Sciatic nerve (tissue), 2 donors: ENCODE data around the gene ARHGAP9. TPM values are rescaled to one million over a fixed set of nuclear protein-coding genes. Genes with fewer than 3 reads are reported as not detected.
"Not testable (repeated sequence)": the region's sequence is repeated elsewhere in the genome, so short reads cannot be mapped to it uniquely, and the experiment has no call there.

Experiments
- ATAC-seq: fragments of 200-7000 bp; cut with Tn5 transposase; one replicate; pipeline ENCODE4 v1.9.1; 2020; ENCODE audit warnings: mild to moderate bottlenecking, moderate library complexity
- DNase-seq: peaks from one replicate; pipeline ENCODE4 v3.0.0-alpha.2; 2020; ENCODE audit warnings: low spot score
- intact Hi-C: fragments of 100-400 bp; cut with DNase I; formaldehyde crosslinking; loops from one replicate; pipeline ENCODE4 v1.14.2; 2022
- total RNA-seq: library from RNA; stranded (reverse); fragmentation: NEBNext Ultra II Directional; extraction: Animal tissue kit (Norgen Biotek cat#: 25700); gene quantifications from one replicate; pipeline ENCODE4 v1.2.1, GENCODE V29; 2021
- donor health status: DM: no; HTN: no; CAD: no.
- donor health status: DM: no; HTN: no; CAD: no.

The ARHGAP9 gene
- total RNA-seq, 1 donor from 2014 or later, result 30.8 TPM

DNA sequence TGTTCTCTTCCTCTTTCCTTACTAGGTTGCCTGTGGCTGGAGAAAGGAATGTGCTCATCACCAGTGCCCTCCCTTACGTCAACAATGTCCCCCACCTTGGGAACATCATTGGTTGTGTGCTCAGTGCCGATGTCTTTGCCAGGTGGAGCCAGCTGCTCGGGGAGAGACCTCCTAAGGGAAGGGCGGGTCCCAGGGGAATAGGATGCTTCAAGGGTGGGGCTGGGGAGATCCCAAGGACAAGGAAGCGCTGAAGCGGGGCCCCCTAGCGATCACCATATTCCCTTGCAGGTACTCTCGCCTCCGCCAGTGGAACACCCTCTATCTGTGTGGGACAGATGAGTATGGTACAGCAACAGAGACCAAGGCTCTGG, 18.5 kb upstream of the ARHGAP9 start:
- DNase-seq, result no peak
- intact Hi-C loops, result no loop called here

DNA sequence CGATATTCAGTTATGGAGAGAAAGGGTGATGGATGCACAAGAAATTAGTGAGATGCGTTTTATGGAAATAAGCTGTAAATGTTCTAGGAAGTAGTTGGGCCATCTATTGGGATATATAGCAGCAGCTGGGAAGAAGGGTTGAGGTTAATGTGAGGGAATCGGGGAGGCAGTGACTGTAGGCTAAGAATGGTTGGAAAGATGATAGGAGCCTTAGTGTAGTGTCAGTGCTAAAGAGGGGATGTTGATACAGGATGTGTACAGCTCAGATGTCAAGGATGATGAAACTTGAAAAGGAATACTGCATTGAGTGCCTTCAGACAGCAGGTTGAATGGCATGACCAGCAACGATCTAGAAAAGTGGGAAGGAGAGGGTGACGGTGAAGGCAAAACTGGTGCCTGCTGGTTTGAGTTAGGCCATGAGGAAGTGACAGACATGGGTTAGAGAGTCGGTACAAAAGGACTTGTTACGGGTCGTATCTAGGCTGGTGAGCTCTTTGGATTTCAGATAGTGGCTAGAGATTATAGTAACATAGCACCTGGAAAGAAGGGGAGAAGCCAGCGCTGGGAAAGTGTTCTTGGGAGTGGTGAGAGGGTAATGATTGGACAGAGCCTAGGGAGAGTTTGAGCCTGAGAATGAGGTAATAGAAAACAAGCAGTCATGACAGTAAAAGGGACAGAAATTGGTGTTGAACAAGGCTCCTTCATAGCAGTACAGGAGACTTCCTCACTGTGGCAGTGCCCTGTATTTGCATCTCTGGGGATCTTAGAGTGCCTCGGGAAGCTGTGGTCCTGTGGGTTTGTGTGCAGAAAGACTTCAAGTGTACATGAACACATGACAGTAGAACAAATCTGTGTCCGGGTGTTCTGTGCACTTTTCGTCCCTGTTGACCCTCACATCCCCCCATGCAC, 17.8 kb upstream of the ARHGAP9 start:
- no peak for ATAC-seq
- intact Hi-C loops, result no loop called here
- DNase-seq, result no peak

More for the DNA sequence above, 18.5 kb upstream of the ARHGAP9 start:
- no peak for ATAC-seq

DNA sequence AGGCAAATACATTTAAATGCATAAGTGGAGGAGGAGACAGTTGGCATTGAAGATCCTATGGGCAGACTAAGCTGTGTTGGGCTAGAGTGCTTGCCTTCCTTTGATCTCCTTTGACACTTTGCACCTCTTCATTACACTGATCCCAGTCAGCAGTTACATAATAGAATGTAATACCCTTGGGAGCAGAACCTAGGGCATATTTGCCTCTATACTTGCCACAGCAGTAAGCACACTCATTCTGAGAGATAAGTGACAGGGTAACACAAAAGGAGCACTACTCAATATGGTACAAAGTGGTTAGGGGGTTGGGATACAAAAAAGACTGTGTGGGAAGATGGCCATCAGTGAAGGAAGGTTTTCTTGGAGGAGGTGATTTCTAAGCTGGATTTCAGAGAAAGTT, 17.2 kb upstream of the ARHGAP9 start:
- ATAC-seq, result no peak
- no peak for DNase-seq
- intact Hi-C loops, result no loop called here

DNA sequence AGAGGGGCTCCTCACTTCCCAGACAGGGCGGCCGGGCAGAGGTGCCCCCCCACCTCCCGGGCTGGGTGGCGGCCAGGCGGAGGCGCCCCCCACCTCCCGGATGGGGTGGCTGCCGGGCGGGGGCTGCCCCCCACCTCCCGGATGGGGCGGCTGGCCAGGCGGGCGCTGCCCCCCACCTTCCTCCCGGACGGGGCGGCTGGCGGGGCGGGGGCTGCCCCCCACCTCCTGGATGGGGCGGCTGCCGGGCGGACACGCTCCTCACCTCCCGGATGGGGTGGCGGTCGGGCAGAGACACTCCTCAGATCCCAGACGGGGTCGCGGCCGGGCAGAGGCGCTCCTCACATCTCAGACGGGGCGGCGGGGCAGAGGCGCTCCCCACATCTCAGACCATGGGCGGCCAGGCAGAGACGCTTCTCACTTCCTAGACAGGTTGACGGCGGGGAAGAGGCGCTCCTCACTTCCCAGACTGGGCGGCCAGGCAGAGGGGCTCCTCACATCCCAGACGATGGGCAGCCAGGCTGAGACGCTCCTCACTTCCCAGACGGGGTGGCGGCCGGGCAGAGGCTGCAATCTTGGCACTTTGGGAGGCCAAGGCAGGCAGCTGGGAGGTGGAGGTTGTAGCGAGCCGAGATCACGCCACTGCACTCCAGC, 15.5 kb upstream of the ARHGAP9 start:
- DNase-seq, intact Hi-C loops, ATAC-seq: not testable (repeated sequence)

DNA sequence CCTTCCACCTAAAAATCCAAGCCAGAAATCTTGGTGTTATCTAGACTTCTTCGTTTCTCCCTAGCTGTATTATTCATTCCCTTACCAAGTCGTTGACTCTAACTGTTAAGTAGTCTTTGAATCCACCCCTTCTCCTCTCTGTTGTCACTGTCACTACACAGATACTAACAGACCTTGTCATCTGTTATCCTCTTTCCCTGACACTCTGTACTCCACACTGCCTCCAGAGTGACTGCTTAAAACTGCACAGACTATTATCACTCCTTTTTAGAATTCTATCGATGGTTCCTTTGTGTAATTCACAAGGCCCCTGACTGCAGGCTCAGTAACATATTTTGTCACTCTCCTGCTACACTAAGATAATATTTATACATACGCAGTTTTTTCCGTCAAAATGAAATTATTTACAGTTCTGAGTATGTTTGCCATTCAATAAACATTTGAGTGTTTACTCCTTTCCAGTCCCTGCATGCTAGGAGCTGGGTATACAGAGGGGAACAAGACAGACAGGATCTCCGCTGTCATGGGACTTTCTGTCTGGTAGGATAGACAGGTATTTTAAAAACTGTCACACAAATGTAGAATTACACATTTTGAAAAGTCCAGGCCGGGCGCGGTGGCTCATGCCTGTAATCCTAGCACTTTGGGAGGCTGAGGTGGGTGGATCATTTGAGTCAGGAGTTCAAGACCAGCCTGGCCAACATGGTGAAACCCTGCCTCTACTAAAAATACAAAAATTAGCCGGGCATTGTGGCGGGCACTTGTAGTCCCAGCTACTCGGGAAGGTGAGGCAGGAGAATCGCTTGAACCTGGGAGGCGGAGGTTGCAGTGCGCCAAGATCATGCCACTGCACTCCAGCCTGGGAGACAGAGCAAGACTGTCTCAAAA, 12.0 kb upstream of the ARHGAP9 start:
- no peak for DNase-seq
- ATAC-seq, result no peak

DNA sequence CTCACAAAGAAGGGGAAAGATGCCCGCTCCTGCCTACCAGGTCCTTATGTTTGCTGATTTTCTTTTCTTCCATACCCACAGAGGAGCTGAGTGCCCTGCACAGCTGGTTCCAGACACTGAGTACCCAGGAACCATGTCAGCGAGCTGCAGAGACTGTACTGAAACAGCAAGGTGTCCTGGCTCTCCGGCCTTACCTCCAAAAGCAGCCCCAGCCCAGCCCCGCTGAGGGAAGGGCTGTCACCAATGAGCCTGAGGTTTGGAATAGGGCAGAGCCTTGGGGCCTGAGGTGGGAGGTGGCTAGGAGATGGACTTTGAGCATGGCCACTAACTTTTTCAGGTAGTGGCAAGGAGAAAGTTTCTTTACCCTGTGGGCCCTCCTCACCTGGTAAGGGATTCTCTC, 10.5 kb upstream of the ARHGAP9 start:
- ATAC-seq (no peak), DNase-seq (no peak)
- intact Hi-C loops, result no loop called here

More for the DNA sequence above, 12.0 kb upstream of the ARHGAP9 start:
- intact Hi-C loops, result no loop called here

DNA sequence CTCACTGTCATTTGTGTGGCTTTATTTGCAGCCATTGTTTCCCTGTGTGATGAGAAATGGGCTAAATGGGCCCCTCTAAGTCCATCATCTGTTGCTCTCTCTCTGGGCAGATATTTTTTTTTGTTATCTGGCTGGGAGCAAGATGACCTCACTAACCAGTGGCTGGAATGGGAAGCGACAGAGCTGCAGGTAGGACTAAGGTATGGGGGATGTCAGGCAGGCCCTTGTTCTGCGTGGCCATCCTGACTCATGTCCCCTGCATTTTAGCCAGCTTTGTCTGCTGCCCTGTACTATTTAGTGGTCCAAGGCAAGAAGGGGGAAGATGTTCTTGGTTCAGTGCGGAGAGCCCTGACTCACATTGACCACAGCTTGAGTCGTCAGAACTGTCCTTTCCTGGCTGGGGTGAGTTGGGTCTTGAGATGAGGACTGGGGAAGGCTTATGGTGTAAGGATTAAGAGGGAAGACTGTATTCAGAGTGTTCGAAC, 9.5 kb upstream of the ARHGAP9 start:
- intact Hi-C loops, result no loop called here
- no peak for ATAC-seq
- DNase-seq, result no peak

DNA sequence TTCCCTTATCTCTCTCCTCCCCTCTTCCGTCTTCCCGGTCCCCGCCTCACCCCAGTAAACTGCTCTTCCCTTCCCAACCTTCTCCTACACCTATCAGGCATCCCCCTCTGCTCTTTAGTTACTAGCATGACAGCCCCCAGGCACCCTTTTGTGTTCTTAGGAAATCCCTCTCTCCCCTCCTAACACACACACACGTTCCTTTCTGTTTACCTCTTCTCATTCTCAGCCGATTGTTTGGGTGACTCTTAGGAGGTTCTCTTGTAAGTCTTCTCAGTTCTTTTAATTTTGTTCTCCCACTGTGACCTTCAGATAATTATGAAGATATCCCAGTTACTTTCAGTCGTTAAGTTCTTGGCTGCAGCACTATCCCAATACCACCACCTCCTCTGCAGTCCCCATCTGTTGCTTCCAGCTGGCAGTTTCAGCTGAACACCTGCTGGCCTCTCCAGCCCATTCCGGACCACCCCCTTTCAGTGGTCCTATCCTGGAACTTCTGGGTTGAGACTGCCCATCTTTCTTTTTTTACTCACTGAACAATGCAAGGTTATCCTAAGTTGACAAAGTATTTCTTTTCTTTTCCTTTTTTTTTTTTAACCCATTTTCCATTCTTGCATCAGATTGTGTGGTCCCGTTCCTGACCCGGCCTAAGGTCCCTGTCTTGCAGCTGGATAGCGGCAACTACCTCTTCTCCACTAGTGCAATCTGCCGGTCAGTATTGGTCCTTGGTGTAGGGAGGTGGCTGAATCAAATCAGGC, 8.9 kb upstream of the ARHGAP9 start:
- no peak for DNase-seq
- no peak for ATAC-seq
- intact Hi-C loops, result no loop called here

DNA sequence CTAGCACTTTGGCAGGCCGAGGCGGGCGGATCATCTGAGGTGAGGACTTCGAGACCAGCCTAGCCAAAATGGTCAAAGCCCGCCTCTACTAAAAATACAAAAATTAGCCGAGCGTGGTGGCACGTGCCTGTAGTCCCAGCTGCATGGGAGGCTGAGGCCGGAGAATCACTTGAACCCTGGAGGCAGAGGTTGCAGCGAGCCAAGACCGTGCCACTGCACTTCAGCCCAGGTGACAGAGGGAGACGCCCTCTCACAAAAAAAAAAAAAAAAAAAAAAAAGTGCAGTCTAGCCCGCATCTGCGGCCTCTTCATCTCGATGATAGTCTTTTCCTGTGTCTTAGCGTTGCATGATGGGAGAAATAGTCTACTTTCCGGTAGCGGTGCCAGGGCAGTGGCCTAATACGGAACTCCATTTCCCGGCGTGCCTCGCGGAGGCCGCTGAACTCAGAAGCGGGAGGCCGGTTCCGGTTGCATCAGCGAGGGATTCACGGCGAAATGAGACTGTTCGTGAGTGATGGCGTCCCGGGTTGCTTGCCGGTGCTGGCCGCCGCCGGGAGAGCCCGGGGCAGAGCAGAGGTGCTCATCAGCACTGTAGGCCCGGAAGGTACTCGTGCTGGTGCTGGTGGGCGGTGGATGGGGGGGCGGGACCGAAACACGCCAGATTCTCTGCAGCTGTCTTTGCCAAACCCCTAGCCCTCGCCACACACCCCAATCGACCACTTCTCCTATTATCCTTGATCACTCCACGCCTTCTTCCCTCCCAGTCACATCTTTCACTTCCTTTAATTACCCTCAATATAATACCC, 8.1 kb upstream of the ARHGAP9 start, which contains the start of gene MARS1:
MARS1 (plus strand) TSS at position 472 of the 805 bp plus-strand sequence; CDS start at position 495, 23 bp downstream.
- intact Hi-C loops, result loop anchor here (2.0 kb wide), 1 partner anchor 65 kb away; no protein-coding TSS in a partner anchor
- peak; percentile 94 for DNase-seq
- ATAC-seq, result peak; percentile 99

DNA sequence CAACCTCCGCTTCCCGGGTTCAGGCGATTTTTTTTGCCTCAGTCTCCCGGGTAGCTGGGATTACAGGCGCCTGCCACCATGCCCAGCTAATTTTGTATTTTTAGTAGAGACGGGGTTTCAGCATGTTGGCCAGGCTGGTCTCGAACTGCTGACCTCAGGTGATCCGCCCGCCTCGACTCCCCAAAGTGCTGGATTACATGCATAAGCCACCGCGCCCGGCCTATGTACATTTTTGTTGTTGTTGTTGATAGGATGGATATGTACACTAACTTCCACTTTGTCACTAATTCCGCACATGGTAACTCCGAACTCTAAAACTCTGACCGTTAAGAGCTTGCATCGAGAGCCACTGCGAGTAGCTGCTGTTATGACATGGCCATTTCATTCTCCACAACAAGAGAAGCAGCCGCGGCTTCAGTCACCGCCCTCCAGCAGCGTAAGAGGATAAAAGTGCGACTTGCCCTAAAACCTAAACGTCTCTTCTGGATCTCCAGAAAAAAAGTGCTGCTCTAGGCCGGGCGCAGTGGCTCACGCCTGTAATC, 7.5 kb upstream of the ARHGAP9 start:
- intact Hi-C loops, result loop anchor here (2.0 kb wide), 1 partner anchor 66 kb away; no protein-coding TSS in a partner anchor
- ATAC-seq, result no peak
- DNase-seq, result no peak

DNA sequence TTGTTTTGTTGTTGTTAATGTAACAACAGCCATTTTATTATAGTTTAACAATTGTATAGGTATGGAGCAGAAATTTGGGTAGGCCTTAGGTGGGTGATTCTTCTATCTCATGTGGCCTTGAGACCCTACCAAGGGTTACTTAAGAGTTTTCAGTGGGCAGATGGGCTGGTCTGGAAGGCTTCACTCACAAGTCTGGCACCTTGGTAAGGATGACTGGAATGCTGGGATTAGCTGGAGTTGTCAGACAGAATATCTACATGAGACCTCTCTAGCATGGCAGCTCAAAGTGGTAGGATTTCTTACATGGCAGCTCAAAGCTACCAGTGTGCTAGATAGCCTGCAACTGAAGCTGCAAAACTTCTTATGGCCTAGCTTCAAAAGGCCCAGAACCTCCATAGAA, 6.0 kb upstream of the ARHGAP9 start:
- intact Hi-C loops, result loop anchor here (2.0 kb wide), 1 partner anchor 67 kb away; no protein-coding TSS in a partner anchor
- ATAC-seq (no peak), DNase-seq (no peak)

DNA sequence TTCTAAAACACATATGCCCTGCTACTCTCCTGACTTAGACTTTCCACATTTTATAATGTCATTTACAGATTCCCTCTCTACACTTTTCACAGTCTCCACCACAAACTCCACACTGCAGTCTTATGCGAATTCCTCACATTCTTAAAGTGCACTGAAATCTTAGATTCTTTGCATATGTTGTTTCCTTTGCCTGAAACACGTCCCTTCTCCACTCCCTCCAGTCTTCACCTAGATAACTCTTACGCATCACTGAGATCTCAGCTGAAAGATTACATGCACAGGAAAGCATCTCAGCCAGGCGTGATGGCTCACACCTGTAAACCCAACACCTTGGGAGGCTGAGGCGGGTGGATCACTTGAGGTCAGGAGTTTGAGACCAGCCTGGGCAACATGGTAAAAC, 3.8 kb upstream of the ARHGAP9 start:
- no peak for DNase-seq
- ATAC-seq, result no peak
- intact Hi-C loops, result no loop called here

DNA sequence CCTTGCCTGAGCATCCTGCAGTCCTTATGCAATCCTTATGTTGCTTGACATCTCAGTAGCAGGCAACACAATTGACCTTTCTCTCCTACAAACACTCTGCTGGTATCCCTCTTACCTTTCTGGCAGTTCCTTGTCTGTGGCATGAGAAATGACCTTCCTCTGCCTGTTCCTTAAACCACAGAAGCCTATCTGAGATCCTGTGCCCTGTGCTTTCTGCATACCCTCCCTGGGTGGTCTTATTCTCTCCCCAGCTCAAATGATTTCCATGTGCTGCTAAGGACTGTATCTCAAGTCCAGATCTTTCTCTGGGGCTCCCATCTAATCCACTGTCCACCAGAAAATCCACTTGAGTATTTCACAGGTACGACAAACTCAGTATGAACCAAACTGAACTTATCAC, 2.0 kb upstream of the ARHGAP9 start:
- intact Hi-C loops, result no loop called here
- DNase-seq (no peak), ATAC-seq (no peak)

DNA sequence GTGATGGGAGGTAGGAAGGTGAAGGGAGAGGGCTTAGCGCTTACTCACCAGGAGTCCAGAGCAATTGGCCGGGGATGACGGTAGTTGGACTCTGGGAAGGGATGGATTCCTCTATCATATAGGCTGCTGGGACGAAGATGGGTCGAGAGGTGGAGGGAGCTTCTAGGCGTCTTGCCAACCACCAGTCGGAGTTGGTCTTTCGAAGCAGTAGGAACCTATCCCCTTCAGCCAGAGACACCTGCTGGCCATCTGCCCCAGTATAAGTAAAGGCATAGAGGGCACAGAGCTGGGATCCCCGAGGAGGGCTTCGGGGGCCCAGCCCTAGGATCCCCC, 657 bp downstream of the ARHGAP9 start:
- ATAC-seq (no peak), DNase-seq (no peak)
- intact Hi-C loops, result no loop called here

DNA sequence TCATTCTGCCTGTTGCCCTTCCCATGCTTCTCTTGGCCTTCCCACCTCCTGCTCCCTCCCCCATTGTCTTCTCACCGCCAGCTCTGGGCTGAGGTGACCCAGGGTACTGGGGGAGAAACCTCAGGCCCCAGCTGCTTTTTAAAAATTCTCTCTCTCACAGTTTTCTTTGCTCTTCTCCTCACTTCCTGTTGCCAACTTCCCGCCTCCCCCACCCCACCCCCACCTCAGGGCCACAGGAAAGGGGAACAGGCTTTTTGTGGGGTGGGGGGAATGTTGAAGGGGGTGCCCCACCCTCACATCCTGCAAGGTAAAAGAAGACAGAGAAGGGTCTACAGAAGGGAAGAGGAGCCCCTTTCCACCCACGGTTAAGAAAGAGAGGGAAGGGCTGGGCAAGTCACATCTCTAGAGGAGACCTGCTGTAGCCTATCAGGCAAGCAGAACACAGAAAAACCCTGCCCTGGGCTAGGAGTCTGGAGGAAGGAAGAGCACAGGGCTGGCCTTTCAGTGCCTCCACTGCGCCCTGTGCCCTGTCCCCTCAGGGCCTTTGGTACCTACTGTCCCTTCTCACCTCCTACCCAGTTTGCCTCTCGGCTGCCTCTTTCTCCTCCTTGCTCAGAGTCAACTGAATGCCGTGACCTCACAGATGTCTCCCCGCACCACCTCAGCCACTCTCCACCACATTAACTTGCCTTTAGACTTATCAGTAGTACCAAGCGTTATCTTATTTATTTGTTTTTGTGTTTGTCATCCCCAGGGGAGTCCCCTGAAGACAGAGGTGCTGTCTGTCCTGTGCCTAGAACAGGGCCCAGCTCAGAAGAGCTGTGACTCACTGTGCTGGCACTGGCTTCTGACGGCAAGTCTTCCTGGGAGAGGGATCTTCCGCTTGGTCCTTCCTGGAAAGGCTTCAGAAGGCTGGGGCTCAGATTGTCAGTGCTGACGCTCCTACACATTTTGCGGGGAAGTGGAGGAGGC, 1.7 kb downstream of the ARHGAP9 start:
- DNase-seq, result no peak
- peak; percentile 11 for ATAC-seq
- intact Hi-C loops, result no loop called here

DNA sequence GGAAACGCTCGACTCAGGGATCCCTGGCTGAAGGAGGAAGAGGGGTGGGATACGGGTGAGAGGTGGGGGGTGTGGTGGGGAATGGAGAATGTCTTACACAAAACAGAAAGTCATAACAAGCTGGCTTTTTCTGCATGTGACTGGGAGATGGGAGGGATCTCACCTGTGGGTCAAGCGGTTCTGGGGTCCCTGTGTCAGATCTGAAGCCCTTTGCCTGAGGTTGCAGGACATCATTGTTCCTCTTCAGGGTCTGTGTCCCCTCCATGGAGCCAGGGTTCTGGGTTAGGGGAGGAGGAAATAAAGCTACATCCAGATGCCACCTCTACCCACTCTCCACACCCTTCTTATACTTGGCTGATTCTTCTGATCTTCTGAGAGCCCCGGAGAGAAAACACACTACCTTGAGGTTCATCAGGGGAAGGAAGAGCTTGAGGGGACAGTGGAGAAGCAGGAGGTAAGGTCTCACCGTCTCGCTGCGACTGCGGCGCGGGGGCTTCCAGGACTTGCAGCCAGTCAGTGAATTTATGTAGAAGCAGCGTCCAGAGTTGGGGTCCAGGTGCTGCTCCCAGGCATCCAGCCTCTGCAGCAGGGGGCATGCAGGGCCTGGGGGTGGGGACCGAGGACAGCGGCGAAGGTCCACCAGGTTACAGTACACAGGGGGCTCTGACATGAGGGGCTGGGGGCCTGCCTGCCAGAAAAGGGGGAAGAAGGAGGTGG, 2.5 kb downstream of the ARHGAP9 start:
- no peak for DNase-seq

More for the DNA sequence above, 2.5 kb downstream of the ARHGAP9 start:
- intact Hi-C loops, result no loop called here
- ATAC-seq, result no peak
